Ovary (tissue), 3 donors: ENCODE measurements around the gene TRNP1.

Experiments
- EP300 ChIP-seq: sonication (generic); formaldehyde crosslinking; IDR thresholded peaks from one replicate; pipeline ENCODE4 v1.6.1; 2017; ENCODE audit warnings: antibody characterized with exemption
- POLR2A ChIP-seq: fragments of 450-650 bp; IDR thresholded peaks from one replicate; pipeline ENCODE4 v1.6.1; 2017; ENCODE audit warnings: antibody characterized with exemption, mild to moderate bottlenecking, moderate library complexity
- TF ChIP-seq, protein P1 (sequence below), 3 donors: fragments of 450-650 bp in 2 of 3; fragments of 200-600 bp in 1 of 3; IDR thresholded peaks; one replicate each; pipeline versions ENCODE4 v1.5.1 to v1.8.0; 2016 to 2022; ENCODE audit warnings: antibody characterized with exemption in 3 of 3, mild to moderate bottlenecking in 1 of 3
- donor health status: DM: no; HTN: no; CAD: no.

DNA sequence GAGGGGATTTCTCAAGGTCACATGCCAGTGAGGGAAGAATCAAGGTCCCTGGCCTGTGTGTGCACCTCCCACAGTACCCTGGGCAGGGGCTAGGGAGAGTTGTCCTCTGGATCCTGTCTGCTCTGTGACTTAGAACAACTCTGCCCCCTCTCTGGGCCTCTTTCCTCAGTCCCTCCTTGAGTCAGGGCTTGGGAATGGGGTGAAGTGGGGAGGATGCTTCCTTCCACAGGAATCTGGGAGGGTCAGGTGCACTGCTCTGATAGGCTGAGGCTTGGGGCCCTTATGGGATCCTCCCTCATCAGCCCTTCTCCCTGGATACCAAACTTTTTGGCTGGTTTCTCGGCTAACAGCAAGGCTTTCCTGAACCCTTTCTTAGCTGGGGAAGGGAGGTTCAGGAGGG is 2.5 kb downstream of the TRNP1 start:
- TF ChIP-seq, protein P1, sequence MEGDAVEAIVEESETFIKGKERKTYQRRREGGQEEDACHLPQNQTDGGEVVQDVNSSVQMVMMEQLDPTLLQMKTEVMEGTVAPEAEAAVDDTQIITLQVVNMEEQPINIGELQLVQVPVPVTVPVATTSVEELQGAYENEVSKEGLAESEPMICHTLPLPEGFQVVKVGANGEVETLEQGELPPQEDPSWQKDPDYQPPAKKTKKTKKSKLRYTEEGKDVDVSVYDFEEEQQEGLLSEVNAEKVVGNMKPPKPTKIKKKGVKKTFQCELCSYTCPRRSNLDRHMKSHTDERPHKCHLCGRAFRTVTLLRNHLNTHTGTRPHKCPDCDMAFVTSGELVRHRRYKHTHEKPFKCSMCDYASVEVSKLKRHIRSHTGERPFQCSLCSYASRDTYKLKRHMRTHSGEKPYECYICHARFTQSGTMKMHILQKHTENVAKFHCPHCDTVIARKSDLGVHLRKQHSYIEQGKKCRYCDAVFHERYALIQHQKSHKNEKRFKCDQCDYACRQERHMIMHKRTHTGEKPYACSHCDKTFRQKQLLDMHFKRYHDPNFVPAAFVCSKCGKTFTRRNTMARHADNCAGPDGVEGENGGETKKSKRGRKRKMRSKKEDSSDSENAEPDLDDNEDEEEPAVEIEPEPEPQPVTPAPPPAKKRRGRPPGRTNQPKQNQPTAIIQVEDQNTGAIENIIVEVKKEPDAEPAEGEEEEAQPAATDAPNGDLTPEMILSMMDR (IDR thresholded peaks at IDR 0.05): no peak
- TF ChIP-seq POLR2A: no peak
- no peak for TF ChIP-seq EP300
